Central memory CD8-positive, alpha-beta T cell (primary cell): Measurements from ENCODE around the gene LGALS3BP.

ENCODE experiments used
- ATAC-seq: fragments of 150-1000 bp; cut with Tn5 transposase; replicated peaks from 2 replicates; pipeline ENCODE4 v1.10.0; 2022; ENCODE audit warnings: mild to moderate bottlenecking, moderate FRiP score, moderate number of reproducible peaks; ENCODE audit not compliant: poor library complexity, severe bottlenecking; ENCODE audit errors: extremely low read depth
- DNase-seq, 2 donors: peaks; one replicate each; pipeline ENCODE4 v3.0.0; 2021; ENCODE audit warnings: low spot score in 2 of 2
- H3K27ac Mint-ChIP-seq: one replicate; pipeline ENCODE4 v1.8.0; 2022; ENCODE audit warnings: low read depth, mild to moderate bottlenecking, moderate library complexity, mixed read lengths
- H3K27me3 Mint-ChIP-seq: one replicate; pipeline ENCODE4 v1.8.0; 2022; ENCODE audit warnings: mixed read lengths
- H3K36me3 Mint-ChIP-seq: one replicate; pipeline ENCODE4 v1.8.0; 2022; ENCODE audit warnings: mild to moderate bottlenecking, moderate library complexity, mixed read lengths; ENCODE audit not compliant: insufficient read depth
- H3K4me1 Mint-ChIP-seq: one replicate; pipeline ENCODE4 v1.8.0; 2022; ENCODE audit warnings: mixed read lengths
- H3K4me3 Mint-ChIP-seq: one replicate; pipeline ENCODE4 v1.8.0; 2022; ENCODE audit warnings: mild to moderate bottlenecking, moderate library complexity, mixed read lengths
- H3K9me3 Mint-ChIP-seq: one replicate; pipeline ENCODE4 v1.8.0; 2022; ENCODE audit warnings: mixed read lengths

LGALS3BP gene

GRCh38 chr17:79008666-79009387 is 29.1 kb upstream of the LGALS3BP start:
- peaks cover 47% of the 10 kb centered on the region for H3K4me1 Mint-ChIP-seq
- peak overlapping the region; percentile 97 for H3K27ac Mint-ChIP-seq
- no peaks in the 10 kb centered on the region for H3K9me3 Mint-ChIP-seq
- H3K36me3 Mint-ChIP-seq = peaks cover 22% of the 10 kb centered on the region
- peak overlapping the region; percentile 86 for H3K4me3 Mint-ChIP-seq
- no peak for ATAC-seq
- H3K27me3 Mint-ChIP-seq = no peaks in the 10 kb centered on the region
- no peak for DNase-seq

- H3K36me3 Mint-ChIP-seq = peaks cover 25% of the 10 kb centered on the region
- ATAC-seq (no peak), DNase-seq (no peak)
- peaks cover 50% of the 10 kb centered on the region for H3K4me1 Mint-ChIP-seq
- peak overlapping the region; percentile 97 for H3K27ac Mint-ChIP-seq
- H3K4me3 Mint-ChIP-seq = peak overlapping the region; percentile 86
- H3K27me3 Mint-ChIP-seq = no peaks in the 10 kb centered on the region
- H3K9me3 Mint-ChIP-seq = no peaks in the 10 kb centered on the region
Measured at GRCh38 chr17:79007504-79008381, 28.0 kb upstream of the LGALS3BP start.

- Mint-ChIP-seq H3K27ac (peak overlapping the region; percentile 97), H3K4me1 (peaks cover 58% of the 10 kb centered on the region), H3K9me3 (no peaks in the 10 kb centered on the region), H3K27me3 (no peaks in the 10 kb centered on the region), H3K36me3 (peaks cover 25% of the 10 kb centered on the region), H3K4me3 (peak overlapping the region; percentile 86)
- DNase-seq = no peak
- ATAC-seq = no peak
Measured at GRCh38 chr17:79006794-79007503, 27.2 kb upstream of the LGALS3BP start.

- H3K27ac Mint-ChIP-seq = no peak overlapping the region
- DNase-seq = no peak
- H3K36me3 Mint-ChIP-seq = peaks cover 29% of the 10 kb centered on the region
- H3K9me3 Mint-ChIP-seq = no peaks in the 10 kb centered on the region
- no peak for ATAC-seq
- H3K4me1 Mint-ChIP-seq = peaks cover 67% of the 10 kb centered on the region
- peak overlapping the region; percentile 25 for H3K4me3 Mint-ChIP-seq
- H3K27me3 Mint-ChIP-seq = no peaks in the 10 kb centered on the region
Measured at GRCh38 chr17:79006046-79006445, 26.3 kb upstream of the LGALS3BP start.

GRCh38 chr17:79005063-79005861 is 25.5 kb upstream of the LGALS3BP start:
- Mint-ChIP-seq H3K9me3 (no peaks in the 10 kb centered on the region), H3K4me1 (peaks cover 74% of the 10 kb centered on the region), H3K36me3 (peaks cover 30% of the 10 kb centered on the region), H3K4me3 (no peak overlapping the region), H3K27me3 (no peaks in the 10 kb centered on the region), H3K27ac (no peak overlapping the region)
- DNase-seq (no peak), ATAC-seq (no peak)

- ATAC-seq (no peak), DNase-seq (no peak)
- H3K27me3 Mint-ChIP-seq = no peaks in the 10 kb centered on the region
- peaks cover 68% of the 10 kb centered on the region for H3K4me1 Mint-ChIP-seq
- no peaks in the 10 kb centered on the region for H3K9me3 Mint-ChIP-seq
- H3K4me3 Mint-ChIP-seq = no peak overlapping the region
- peaks cover 21% of the 10 kb centered on the region for H3K36me3 Mint-ChIP-seq
- no peak overlapping the region for H3K27ac Mint-ChIP-seq
Measured at GRCh38 chr17:79003661-79004411, 24.1 kb upstream of the LGALS3BP start.

GRCh38 chr17:79002796-79003593 is 23.3 kb upstream of the LGALS3BP start:
- Mint-ChIP-seq H3K27me3 (no peaks in the 10 kb centered on the region), H3K27ac (no peak overlapping the region), H3K4me3 (no peak overlapping the region), H3K4me1 (peaks cover 60% of the 10 kb centered on the region), H3K9me3 (no peaks in the 10 kb centered on the region), H3K36me3 (peaks cover 18% of the 10 kb centered on the region)
- DNase-seq (no peak), ATAC-seq (no peak)

- no peaks in the 10 kb centered on the region for H3K27me3 Mint-ChIP-seq
- no peak overlapping the region for H3K4me3 Mint-ChIP-seq
- ATAC-seq (no peak), DNase-seq (no peak)
- peak overlapping the region; percentile 49 for H3K27ac Mint-ChIP-seq
- H3K36me3 Mint-ChIP-seq = peaks cover 17% of the 10 kb centered on the region
- no peaks in the 10 kb centered on the region for H3K9me3 Mint-ChIP-seq
- peaks cover 53% of the 10 kb centered on the region for H3K4me1 Mint-ChIP-seq
Measured at GRCh38 chr17:79002291-79002690, 22.6 kb upstream of the LGALS3BP start.

- Mint-ChIP-seq H3K27ac (peak overlapping the region; percentile 49), H3K27me3 (no peaks in the 10 kb centered on the region), H3K9me3 (no peaks in the 10 kb centered on the region), H3K4me1 (peaks cover 49% of the 10 kb centered on the region), H3K4me3 (no peak overlapping the region), H3K36me3 (peaks cover 25% of the 10 kb centered on the region)
- ATAC-seq (no peak), DNase-seq (no peak)
Measured at GRCh38 chr17:79001190-79002020, 21.7 kb upstream of the LGALS3BP start.

- DNase-seq (no peak), ATAC-seq (no peak)
- peaks cover 30% of the 10 kb centered on the region for H3K36me3 Mint-ChIP-seq
- H3K4me3 Mint-ChIP-seq = no peak overlapping the region
- H3K27me3 Mint-ChIP-seq = no peaks in the 10 kb centered on the region
- peaks cover 41% of the 10 kb centered on the region for H3K4me1 Mint-ChIP-seq
- no peaks in the 10 kb centered on the region for H3K9me3 Mint-ChIP-seq
- peak overlapping the region; percentile 22 for H3K27ac Mint-ChIP-seq
Measured at GRCh38 chr17:79000396-79001189, 20.9 kb upstream of the LGALS3BP start.
